ENCODE data around the gene CFAP126. TPM values are rescaled to one million over a fixed set of nuclear protein-coding genes. Genes with fewer than 3 reads are reported as not detected.
"Not testable (repeated sequence)": the region's sequence is repeated elsewhere in the genome, so short reads cannot be mapped to it uniquely, and the experiment has no call there.

Gene CFAP126
- total RNA-seq, 1 experiment from 2014 or later, result not detected

DNA sequence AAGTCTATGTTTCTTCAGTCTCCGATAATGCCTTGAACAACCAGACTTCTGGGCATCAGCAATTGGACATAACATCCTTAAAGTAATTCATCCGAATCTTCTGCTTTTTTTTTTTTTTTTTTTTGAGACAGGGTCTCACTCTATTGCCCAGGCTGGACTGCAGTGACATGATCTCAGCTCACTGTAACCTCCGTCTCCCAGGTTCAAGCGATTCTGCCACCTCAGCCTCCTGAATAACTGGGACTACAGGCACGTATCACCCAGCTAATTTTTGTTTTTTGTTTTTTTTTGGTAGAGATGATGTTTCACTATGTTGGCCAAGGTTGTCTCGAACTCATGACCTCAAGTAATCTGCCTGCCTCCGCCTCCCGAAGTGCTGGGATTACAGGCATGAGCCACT lies 23.9 kb upstream of the CFAP126 start:
- Histone ChIP-seq H3K27me3 (replicated peaks) (no peaks in the 10 kb centered on the region), H3K9me3 (replicated peaks) (no peaks in the 10 kb centered on the region), H3K4me1 (replicated peaks) (peaks cover 12% of the 10 kb centered on the region), H3K27ac (no peak overlapping the region), H3K36me3 (0 out of 2 replicates have a peak, but pooled peaks cover 3% of the 10 kb centered on the region), H3K4me3 (no peak overlapping the region)
- peak in 1 of 2 experiments; percentile 11 for DNase-seq (ENCODE audit: low read depth in 1 of 2, low spot score in 2 of 2)

GRCh38 chr1:161391136-161391535 lies 23.5 kb upstream of the CFAP126 start:
- H3K27ac ChIP-seq; H3K9me3 ChIP-seq (replicated peaks); H3K36me3 ChIP-seq; H3K27me3 ChIP-seq (replicated peaks); H3K4me3 ChIP-seq: not testable (repeated sequence)
- peaks cover 12% of the 10 kb centered on the region for H3K4me1 ChIP-seq (replicated peaks)
- peak in 1 of 2 experiments; percentile 4 for DNase-seq (ENCODE audit: low read depth in 1 of 2, low spot score in 2 of 2)

DNA sequence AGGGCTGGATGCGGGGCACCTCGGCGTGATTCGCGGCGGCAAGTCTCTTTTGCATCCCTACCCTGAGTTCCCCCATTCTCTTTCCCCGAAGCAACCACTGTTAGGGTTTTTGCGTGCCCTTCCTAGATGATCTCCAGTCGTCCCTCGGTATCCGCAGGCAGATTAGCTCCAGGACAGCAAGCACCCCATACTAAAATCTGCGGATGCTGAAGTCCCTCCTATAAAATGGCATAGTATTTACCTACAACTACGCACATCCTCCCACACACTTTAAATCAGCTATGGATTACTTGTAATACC lies 22.8 kb upstream of the CFAP126 start:
- no peak for DNase-seq (ENCODE audit: low read depth in 1 of 2, low spot score in 2 of 2)
- Histone ChIP-seq H3K27ac (peak overlapping the region; percentile 61), H3K36me3 (0 out of 2 replicates have a peak, but pooled peaks cover 3% of the 10 kb centered on the region), H3K27me3 (replicated peaks) (no peaks in the 10 kb centered on the region), H3K4me1 (replicated peaks) (peaks cover 12% of the 10 kb centered on the region), H3K4me3 (peak overlapping the region; percentile 66), H3K9me3 (replicated peaks) (no peaks in the 10 kb centered on the region)

GRCh38 chr1:161389691-161390558 lies 22.2 kb upstream of the CFAP126 start:
- peak; percentile 91 to 98 for DNase-seq (ENCODE audit: low read depth in 1 of 2, low spot score in 2 of 2)
- Histone ChIP-seq H3K27ac (peak overlapping the region; percentile 94), H3K4me3 (peak overlapping the region; percentile 66), H3K36me3 (0 out of 2 replicates have a peak, but pooled peaks cover 3% of the 10 kb centered on the region), H3K9me3 (replicated peaks) (no peaks in the 10 kb centered on the region), H3K4me1 (replicated peaks) (peaks cover 12% of the 10 kb centered on the region), H3K27me3 (replicated peaks) (no peaks in the 10 kb centered on the region)

DNA sequence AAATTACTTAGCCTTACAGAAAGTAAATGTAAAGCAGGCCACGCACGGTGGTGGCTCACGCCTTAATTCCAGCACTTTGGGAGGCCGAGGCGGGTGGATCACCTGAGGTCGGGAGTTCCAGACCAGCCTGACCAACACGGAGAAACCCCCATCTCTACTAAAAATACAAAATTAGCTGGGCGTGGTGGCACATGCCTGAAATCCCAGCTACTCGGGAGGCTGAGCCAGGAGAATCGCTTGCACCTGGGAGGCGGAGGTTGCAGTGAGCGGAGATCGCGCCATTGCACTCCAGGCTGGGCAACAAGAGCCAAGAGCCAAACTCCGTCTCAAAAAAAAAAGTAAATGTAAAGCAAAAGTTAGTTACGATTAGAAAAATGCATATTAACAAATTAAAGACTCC lies 21.5 kb upstream of the CFAP126 start:
- H3K36me3 ChIP-seq; H3K9me3 ChIP-seq (replicated peaks); H3K27me3 ChIP-seq (replicated peaks): not testable (repeated sequence)
- peak in 1 of 2 experiments; percentile 31 for DNase-seq (ENCODE audit: low read depth in 1 of 2, low spot score in 2 of 2)
- Histone ChIP-seq H3K4me3 (peak overlapping the region; percentile 66), H3K27ac (peak overlapping the region; percentile 94), H3K4me1 (replicated peaks) (peaks cover 12% of the 10 kb centered on the region)

GRCh38 chr1:161388639-161389038 lies 21.0 kb upstream of the CFAP126 start:
- no peak for DNase-seq (ENCODE audit: low read depth in 1 of 2, low spot score in 2 of 2)
- H3K27me3 ChIP-seq (replicated peaks), result no peaks in the 10 kb centered on the region
- H3K9me3 ChIP-seq (replicated peaks), result no peaks in the 10 kb centered on the region
- peaks cover 12% of the 10 kb centered on the region for H3K4me1 ChIP-seq (replicated peaks)
- H3K27ac ChIP-seq, result no peak overlapping the region
- no peak overlapping the region for H3K4me3 ChIP-seq
- 0 out of 2 replicates have a peak, but pooled peaks cover 3% of the 10 kb centered on the region for H3K36me3 ChIP-seq

- DNase-seq (ENCODE audit: low read depth in 1 of 2, low spot score in 2 of 2), result peak in 1 of 2 experiments; percentile 41
- H3K27me3 ChIP-seq (replicated peaks), result no peaks in the 10 kb centered on the region
- H3K4me3 ChIP-seq, result no peak overlapping the region
- H3K9me3 ChIP-seq (replicated peaks), result no peaks in the 10 kb centered on the region
- H3K27ac ChIP-seq, result no peak overlapping the region
- H3K36me3 ChIP-seq, result no peaks in the 10 kb centered on the region
- H3K4me1 ChIP-seq (replicated peaks), result no peaks in the 10 kb centered on the region
These were observed 14.7 kb upstream of the CFAP126 start for GRCh38 chr1:161382214-161383019.

DNA sequence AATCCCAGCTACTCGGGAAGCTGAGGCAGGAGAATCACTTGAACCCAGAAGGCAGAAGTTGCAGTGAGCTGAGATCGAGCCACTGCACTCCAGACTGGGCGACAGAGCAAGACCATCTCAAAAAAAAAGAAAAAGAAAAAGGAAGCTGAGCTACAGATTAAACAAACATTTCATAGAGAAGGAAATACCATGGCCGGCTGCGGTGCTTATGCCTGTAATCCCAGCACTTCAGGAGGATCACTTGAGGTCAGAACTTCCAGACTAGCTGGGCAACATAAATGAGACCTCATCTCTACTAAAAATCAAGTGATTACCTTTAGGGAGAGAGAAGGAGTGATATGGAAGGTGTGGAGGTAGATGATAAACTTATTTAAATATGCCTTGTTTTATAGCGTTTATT lies 14.0 kb upstream of the CFAP126 start:
- no peak for DNase-seq (ENCODE audit: low read depth in 1 of 2, low spot score in 2 of 2)
- H3K4me1 ChIP-seq (replicated peaks), result no peaks in the 10 kb centered on the region
- H3K36me3 ChIP-seq, result no peaks in the 10 kb centered on the region
- no peak overlapping the region for H3K27ac ChIP-seq
- no peaks in the 10 kb centered on the region for H3K27me3 ChIP-seq (replicated peaks)
- H3K9me3 ChIP-seq (replicated peaks), result no peaks in the 10 kb centered on the region
- no peak overlapping the region for H3K4me3 ChIP-seq

- Histone ChIP-seq H3K27ac (no peak overlapping the region), H3K4me3 (no peak overlapping the region), H3K27me3 (replicated peaks) (no peaks in the 10 kb centered on the region), H3K9me3 (replicated peaks) (no peaks in the 10 kb centered on the region), H3K4me1 (replicated peaks) (no peaks in the 10 kb centered on the region), H3K36me3 (no peaks in the 10 kb centered on the region)
- DNase-seq (ENCODE audit: low read depth in 1 of 2, low spot score in 2 of 2), result peak in 1 of 2 experiments; percentile 34
These were observed 11.4 kb upstream of the CFAP126 start for GRCh38 chr1:161379071-161379470.

DNA sequence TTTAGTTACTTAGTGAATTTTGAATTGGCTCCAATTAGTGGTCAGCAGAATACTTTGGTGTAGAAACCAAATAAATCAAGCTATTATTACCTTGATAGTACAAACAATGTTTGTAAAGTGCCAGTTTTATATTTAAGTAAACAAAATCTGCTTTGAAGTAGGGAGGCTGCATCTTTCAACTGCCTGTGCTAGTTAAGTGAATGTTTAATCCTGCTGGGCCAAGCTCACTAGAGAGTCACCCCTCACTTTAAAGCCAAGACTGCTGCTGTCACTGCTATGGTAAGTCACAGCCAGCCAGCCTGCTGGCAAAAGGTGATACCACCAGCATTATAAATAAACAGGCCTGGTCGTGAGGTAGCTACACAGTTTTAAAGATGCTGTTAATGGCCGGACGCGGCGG lies 10.3 kb upstream of the CFAP126 start:
- DNase-seq (ENCODE audit: low read depth in 1 of 2, low spot score in 2 of 2), result no peak
- no peak overlapping the region for H3K27ac ChIP-seq
- H3K4me1 ChIP-seq (replicated peaks), result no peaks in the 10 kb centered on the region
- no peaks in the 10 kb centered on the region for H3K27me3 ChIP-seq (replicated peaks)
- H3K4me3 ChIP-seq, result no peak overlapping the region
- no peaks in the 10 kb centered on the region for H3K9me3 ChIP-seq (replicated peaks)
- no peaks in the 10 kb centered on the region for H3K36me3 ChIP-seq

DNA sequence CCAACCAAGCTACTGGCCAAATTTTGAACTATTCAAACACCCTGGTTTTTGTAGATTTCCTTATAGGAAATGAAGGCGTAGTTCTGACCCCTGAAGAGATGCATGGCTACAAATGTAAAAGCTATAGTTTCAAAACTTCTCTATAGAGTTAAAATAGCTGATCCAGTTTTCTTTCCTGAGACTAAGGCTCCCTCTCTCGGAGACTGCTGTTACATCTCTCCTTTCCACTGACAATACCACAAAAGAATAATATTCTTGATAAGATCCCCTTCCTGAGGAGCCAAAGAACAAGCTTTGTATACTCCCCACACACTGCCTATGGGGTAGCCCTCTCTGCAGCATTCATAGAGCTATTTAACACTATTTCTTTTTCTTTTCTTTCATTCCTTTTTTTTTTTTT lies 6.7 kb upstream of the CFAP126 start:
- H3K36me3 ChIP-seq, result no peaks in the 10 kb centered on the region
- H3K9me3 ChIP-seq (replicated peaks), result no peaks in the 10 kb centered on the region
- no peaks in the 10 kb centered on the region for H3K4me1 ChIP-seq (replicated peaks)
- H3K27ac ChIP-seq, result no peak overlapping the region
- H3K4me3 ChIP-seq, result no peak overlapping the region
- H3K27me3 ChIP-seq (replicated peaks), result no peaks in the 10 kb centered on the region
- DNase-seq (ENCODE audit: low read depth in 1 of 2, low spot score in 2 of 2), result peak in 1 of 2 experiments; percentile 16

DNA sequence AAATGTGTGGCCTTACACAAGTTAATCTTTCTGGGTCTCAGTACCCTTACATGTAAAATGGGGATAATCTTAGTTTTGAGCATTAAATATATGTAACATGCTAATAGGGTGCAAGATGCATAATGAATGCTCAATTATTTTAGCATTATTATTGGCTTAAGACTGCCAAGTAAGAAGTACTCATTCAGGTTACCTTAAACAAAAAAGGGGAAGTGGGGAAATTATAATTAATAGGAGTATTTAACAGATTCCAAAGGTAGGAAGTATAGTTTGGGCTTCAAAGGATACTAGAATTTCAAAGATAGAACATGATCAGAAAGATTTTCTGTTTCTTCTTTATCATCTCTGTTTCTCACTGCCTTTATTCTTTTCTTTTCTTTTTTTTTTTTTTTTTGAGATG lies 5.8 kb upstream of the CFAP126 start:
- Histone ChIP-seq H3K27me3 (replicated peaks) (no peaks in the 10 kb centered on the region), H3K27ac (no peak overlapping the region), H3K4me1 (replicated peaks) (no peaks in the 10 kb centered on the region), H3K4me3 (no peak overlapping the region), H3K36me3 (no peaks in the 10 kb centered on the region), H3K9me3 (replicated peaks) (no peaks in the 10 kb centered on the region)
- DNase-seq (ENCODE audit: low read depth in 1 of 2, low spot score in 2 of 2), result no peak

DNA sequence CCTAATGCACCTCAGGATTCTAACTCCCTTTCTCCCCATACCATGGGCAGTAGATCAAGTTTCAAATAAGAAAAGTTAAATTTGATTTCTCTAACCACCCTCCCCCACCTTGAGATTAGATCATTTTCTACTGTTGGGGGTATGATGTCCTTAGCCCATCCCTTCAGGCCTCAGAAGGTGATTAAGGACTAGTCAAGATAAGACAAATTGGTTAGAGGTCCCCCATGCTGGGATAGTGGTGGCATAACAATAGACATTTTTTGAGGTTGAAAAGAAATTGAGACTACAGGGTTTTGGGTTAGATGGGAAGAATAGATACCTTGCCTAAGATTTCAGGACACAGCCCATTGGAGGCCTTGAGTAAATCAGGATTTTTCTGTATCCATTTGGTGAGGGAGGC lies 2.5 kb downstream of the CFAP126 start:
- peak in 1 of 2 experiments; percentile 8 for DNase-seq (ENCODE audit: low read depth in 1 of 2, low spot score in 2 of 2)
- Histone ChIP-seq H3K27ac (no peak overlapping the region), H3K4me3 (no peak overlapping the region), H3K4me1 (replicated peaks) (peaks cover 14% of the 10 kb centered on the region), H3K36me3 (peaks cover 32% of the 10 kb centered on the region), H3K27me3 (replicated peaks) (no peaks in the 10 kb centered on the region), H3K9me3 (replicated peaks) (no peaks in the 10 kb centered on the region)

DNA sequence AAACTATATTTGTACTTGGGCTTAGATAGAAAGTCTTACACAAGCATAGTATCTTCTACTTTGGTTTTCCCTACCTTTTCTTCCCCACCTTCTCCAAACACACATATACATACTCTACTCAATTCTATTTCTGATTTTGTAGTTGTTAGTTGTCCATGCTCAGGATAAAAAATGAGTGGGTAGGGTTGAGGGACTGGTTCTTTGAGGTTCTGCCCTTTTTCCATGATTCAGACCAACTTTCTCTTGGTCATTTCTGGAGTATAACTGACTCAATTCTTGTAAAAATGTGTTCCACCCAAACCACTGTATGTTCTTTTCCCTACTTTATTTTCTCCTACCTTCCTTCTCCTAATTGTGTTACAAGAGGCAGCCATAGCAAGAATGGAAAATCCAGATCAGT lies 3.3 kb downstream of the CFAP126 start:
- peaks cover 14% of the 10 kb centered on the region for H3K4me1 ChIP-seq (replicated peaks)
- no peak overlapping the region for H3K4me3 ChIP-seq
- no peaks in the 10 kb centered on the region for H3K27me3 ChIP-seq (replicated peaks)
- H3K9me3 ChIP-seq (replicated peaks), result no peaks in the 10 kb centered on the region
- H3K27ac ChIP-seq, result no peak overlapping the region
- peaks cover 32% of the 10 kb centered on the region for H3K36me3 ChIP-seq
- no peak for DNase-seq (ENCODE audit: low read depth in 1 of 2, low spot score in 2 of 2)

Data from SJSA1 (cell line).